ENCODE results near the gene SULF2.

Gene SULF2

GRCh38 chr20:47818016-47818415, 32.7 kb upstream of the SULF2 start:
- FAIRE-seq, result no peak
- DNase-seq (ENCODE audit: insufficient read length, low spot score), result no peak
- no peak for TF ChIP-seq CTCF (IDR thresholded peaks at IDR 0.05; ENCODE audit: insufficient read depth, missing control alignments)

GRCh38 chr20:47817573-47817972, 32.3 kb upstream of the SULF2 start:
- no peak for TF ChIP-seq CTCF (IDR thresholded peaks at IDR 0.05; ENCODE audit: insufficient read depth, missing control alignments)
- no peak for DNase-seq (ENCODE audit: insufficient read length, low spot score)
- no peak for FAIRE-seq

GRCh38 chr20:47816487-47817451, 31.5 kb upstream of the SULF2 start:
- no peak for FAIRE-seq

DNA sequence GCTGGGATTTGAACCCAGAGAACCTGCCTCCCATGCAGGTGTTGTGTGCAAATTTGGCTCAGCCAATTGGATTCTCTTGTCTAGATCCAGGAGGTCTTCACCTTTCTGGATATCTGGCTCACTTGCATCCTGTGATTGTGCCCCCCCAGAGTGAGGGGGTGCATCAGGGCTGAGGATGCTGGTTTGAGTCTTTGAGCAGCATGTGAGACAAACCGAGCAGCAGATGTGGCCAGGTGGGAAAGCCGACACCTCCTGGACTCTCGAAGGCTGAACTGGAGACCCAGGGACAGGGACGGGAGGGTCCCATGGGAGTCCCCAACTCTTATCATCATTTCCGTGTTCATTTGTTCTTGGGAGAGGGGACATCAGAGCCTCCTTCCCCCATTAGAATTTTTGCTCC, 30.6 kb upstream of the SULF2 start:
- no peak for DNase-seq (ENCODE audit: insufficient read length, low spot score)
- no peak for FAIRE-seq
- no peak for TF ChIP-seq CTCF (IDR thresholded peaks at IDR 0.05; ENCODE audit: insufficient read depth, missing control alignments)

More at GRCh38 chr20:47816487-47817451, 31.5 kb upstream of the SULF2 start:
- no peak for TF ChIP-seq CTCF (IDR thresholded peaks at IDR 0.05; ENCODE audit: insufficient read depth, missing control alignments)
- no peak for DNase-seq (ENCODE audit: insufficient read length, low spot score)

DNA sequence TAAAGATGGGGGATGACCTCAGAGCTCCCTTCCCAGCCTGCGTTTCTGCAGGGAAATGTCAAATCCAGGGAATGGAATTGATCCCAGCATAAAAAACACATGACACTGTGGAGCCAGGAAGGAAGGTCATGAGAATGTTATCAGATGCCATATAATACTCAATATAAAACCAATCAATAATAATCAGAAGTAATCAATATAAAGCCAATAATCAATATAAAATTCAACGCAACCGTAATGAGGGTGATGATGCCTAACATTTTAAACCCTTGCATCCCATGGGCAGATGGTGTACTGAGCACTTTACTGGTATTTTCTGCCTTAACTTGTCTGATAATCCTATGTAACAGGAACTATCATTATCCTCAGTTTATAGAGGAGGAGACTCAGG, 30.1 kb upstream of the SULF2 start:
- FAIRE-seq (no peak), DNase-seq (ENCODE audit: insufficient read length, low spot score) (no peak)
- TF ChIP-seq CTCF (IDR thresholded peaks at IDR 0.05; ENCODE audit: insufficient read depth, missing control alignments), result no peak

GRCh38 chr20:47814632-47815415, 29.5 kb upstream of the SULF2 start:
- FAIRE-seq, result no peak
- TF ChIP-seq CTCF (IDR thresholded peaks at IDR 0.05; ENCODE audit: insufficient read depth, missing control alignments), result no peak
- no peak for DNase-seq (ENCODE audit: insufficient read length, low spot score)
